CD14-positive monocyte (primary cell): Measurements from ENCODE around the gene LRPAP1. TPM values are rescaled to one million over a fixed set of nuclear protein-coding genes. Genes with fewer than 3 reads are reported as not detected.

Source experiments
- DNase-seq, 3 donors: peaks; one replicate each; pipeline ENCODE4 v3.0.0-alpha.2; 2011 to 2022
- H2AFZ ChIP-seq: 2 replicates; pipeline ENCODE4 v1.6.0; 2012; ENCODE audit warnings: mild to moderate bottlenecking, low read depth, low read length, inconsistent platforms; ENCODE audit not compliant: insufficient read depth, poor library complexity, severe bottlenecking
- H3K27ac ChIP-seq, 2 donors: 1 replicate in 1 of 2; 2 replicates in 1 of 2; pipeline ENCODE4 v1.5.1; 2012 to 2013; ENCODE audit warnings: low read length in 2 of 2, control low read depth in 1 of 2, inconsistent platforms in 1 of 2, low read depth in 1 of 2, mild to moderate bottlenecking in 1 of 2
- H3K27me3 ChIP-seq, 2 donors: one replicate each; pipeline versions ENCODE4 v1.6.0 to v1.6.1; 2011 to 2013; ENCODE audit warnings: low read length in 2 of 2; ENCODE audit not compliant: control insufficient read depth in 2 of 2, insufficient read depth in 2 of 2
- H3K36me3 ChIP-seq, 2 donors: replicated peaks in 1 of 2; 1 replicate in 1 of 2; 2 replicates in 1 of 2; pipeline versions ENCODE4 v1.5.1 to v1.6.1; 2012 to 2013; ENCODE audit warnings: low read length in 2 of 2, control low read depth in 1 of 2, inconsistent platforms in 1 of 2, mild to moderate bottlenecking in 1 of 2; ENCODE audit not compliant: insufficient read depth in 2 of 2, control insufficient read depth in 1 of 2
- H3K4me1 ChIP-seq, 2 donors: 1 replicate in 1 of 2; 2 replicates in 1 of 2; pipeline versions ENCODE4 v1.5.1 to v1.6.1; 2012 to 2013; ENCODE audit warnings: low read length in 2 of 2, control low read depth in 1 of 2, inconsistent platforms in 1 of 2, mild to moderate bottlenecking in 1 of 2, moderate library complexity in 1 of 2; ENCODE audit not compliant: insufficient read depth in 2 of 2, control insufficient read depth in 1 of 2
- H3K4me2 ChIP-seq: replicated peaks from 2 replicates; pipeline ENCODE3; 2012; ENCODE audit warnings: low read length, moderate library complexity, mild to moderate bottlenecking; ENCODE audit not compliant: poor library complexity, severe bottlenecking; ENCODE audit errors: extremely low read depth
- H3K4me3 ChIP-seq, 3 experiments: fragments of 200-600 bp in 1 of 3; sonication (generic) in 1 of 3; replicated peaks in 1 of 3; 1 replicate in 2 of 3; 2 replicates in 1 of 3; pipeline ENCODE4 v1.5.1; 2011 to 2013; ENCODE audit warnings: low read length in 3 of 3, mild to moderate bottlenecking in 3 of 3, control low read depth in 2 of 3, low read depth in 2 of 3, inconsistent platforms in 1 of 3, moderate library complexity in 1 of 3
- H3K79me2 ChIP-seq: 2 replicates; pipeline ENCODE4 v1.6.0; 2012; ENCODE audit warnings: mild to moderate bottlenecking, control low read depth, inconsistent platforms, low read length, moderate library complexity; ENCODE audit not compliant: insufficient read depth
- H3K9ac ChIP-seq: 2 replicates; pipeline ENCODE4 v1.6.0; 2017; ENCODE audit warnings: low read length, mild to moderate bottlenecking; ENCODE audit not compliant: insufficient read depth, poor library complexity, severe bottlenecking
- H3K9me3 ChIP-seq, 2 donors: replicated peaks in 1 of 2; 1 replicate in 1 of 2; 2 replicates in 1 of 2; pipeline versions ENCODE4 v1.5.1 to v1.6.1; 2012 to 2013; ENCODE audit warnings: low read length in 2 of 2, control low read depth in 1 of 2; ENCODE audit not compliant: control insufficient read depth in 1 of 2, insufficient read depth in 1 of 2
- H4K20me1 ChIP-seq: 2 replicates; pipeline ENCODE4 v1.6.0; 2012; ENCODE audit warnings: mild to moderate bottlenecking, low read length, control low read depth, moderate library complexity; ENCODE audit not compliant: insufficient read depth
- H3K27ac Mint-ChIP-seq, 7 donors: one replicate each; pipeline ENCODE4 v1.8.0; 2020; ENCODE audit warnings: mild to moderate bottlenecking in 7 of 7, mixed read lengths in 7 of 7, moderate library complexity in 6 of 7, inconsistent platforms in 2 of 7
- H3K27me3 Mint-ChIP-seq, 3 donors: one replicate each; pipeline ENCODE4 v1.8.0; 2021 to 2022; ENCODE audit warnings: low read depth in 3 of 3, mild to moderate bottlenecking in 3 of 3, mixed read lengths in 3 of 3, moderate library complexity in 3 of 3, inconsistent platforms in 1 of 3
- H3K36me3 Mint-ChIP-seq, 2 donors: one replicate each; pipeline ENCODE4 v1.8.0; 2020; ENCODE audit warnings: mixed read lengths in 2 of 2, inconsistent platforms in 1 of 2, mild to moderate bottlenecking in 1 of 2
- H3K4me1 Mint-ChIP-seq: one replicate; pipeline ENCODE4 v1.8.0; 2020; ENCODE audit warnings: mild to moderate bottlenecking, mixed read lengths
- H3K4me3 Mint-ChIP-seq, 2 donors: one replicate each; pipeline ENCODE4 v1.8.0; 2020; ENCODE audit warnings: mild to moderate bottlenecking in 2 of 2, mixed read lengths in 2 of 2, moderate library complexity in 1 of 2
- H3K9me3 Mint-ChIP-seq, 7 donors: one replicate each; pipeline ENCODE4 v1.8.0; 2020 to 2022; ENCODE audit warnings: mixed read lengths in 7 of 7, mild to moderate bottlenecking in 6 of 7, moderate library complexity in 6 of 7, inconsistent platforms in 2 of 7
- CTCF ChIP-seq: fragments of 200-600 bp; IDR thresholded peaks from one replicate; pipeline ENCODE4 v1.8.0; 2022; ENCODE audit warnings: antibody characterized with exemption, mild to moderate bottlenecking
- WGBS: methylation state at CpG from one replicate; pipeline ENCODE4 v1.1.5; 2013; ENCODE audit warnings: missing lambda C conversion rate; ENCODE audit not compliant: insufficient coverage; 5-methylcytosine and 5-hydroxymethylcytosine counted together
- intact Hi-C, 2 donors: fragments of 100-400 bp; cut with micrococcal nuclease; formaldehyde crosslinking; loops; one replicate each; pipeline versions ENCODE4 v1.15.0 to v1.15.1; 2023
- polyA plus RNA-seq, 3 donors: library from polyadenylated mRNA; depleted of rRNA in 1 of 3; unstranded in 2 of 3; stranded (reverse) in 1 of 3; fragments of 300-500 nt in 2 of 3; fragments of >200 nt in 1 of 3; fragmentation: Illumina TruSeq in 2 of 3; gene quantifications; 1 replicate in 2 of 3; 2 replicates in 1 of 3; pipeline ENCODE4 v1.2.3, GENCODE V29; 2012 to 2021

The LRPAP1 gene
- polyA plus RNA-seq, 3 donors, result 169 to 204 (median 180) TPM

GRCh38 chr4:3508542-3508941 lies 23.7 kb downstream of the LRPAP1 start:
- H3K4me2 ChIP-seq, result no peak overlapping the region
- peaks cover 0 to 4% of the 10 kb centered on the region in 2 donors for H3K9me3 ChIP-seq
- peaks cover 79 to 93% of the 10 kb centered on the region in 2 donors for H3K36me3 Mint-ChIP-seq
- peak overlapping the region in 1 of 2 donors; percentile 48 for H3K27ac ChIP-seq
- H3K27me3 Mint-ChIP-seq, result peaks cover 0 to 3% (median 0%) of the 10 kb centered on the region in 3 donors
- no peaks in the 10 kb centered on the region for H3K27me3 ChIP-seq
- peak in 1 of 3 donors; percentile 38 for DNase-seq
- no peak for TF ChIP-seq CTCF
- H3K79me2 ChIP-seq, result peaks cover 62% of the 10 kb centered on the region
- peaks cover 80 to 100% of the 10 kb centered on the region in 2 donors for H3K36me3 ChIP-seq
- H3K4me1 Mint-ChIP-seq, result peaks cover 8% of the 10 kb centered on the region
- no peak overlapping the region for H3K4me3 Mint-ChIP-seq
- H3K4me1 ChIP-seq, result no peaks in the 10 kb centered on the region
- peaks cover 92% of the 10 kb centered on the region for H4K20me1 ChIP-seq
- H2AFZ ChIP-seq, result no peak overlapping the region
- H3K9me3 Mint-ChIP-seq, result peaks cover 0 to 8% (median 0%) of the 10 kb centered on the region in 7 donors
- H3K4me3 ChIP-seq, result no peak overlapping the region
- intact Hi-C loops, result no loop called here
- peak overlapping the region in 5 of 7 donors; percentile 42 to 81 (median 64) for H3K27ac Mint-ChIP-seq
- no peak overlapping the region for H3K9ac ChIP-seq
- WGBS, result 66% methylated on average over 9 of the region's 10 CpGs

- no peak for DNase-seq
- Histone ChIP-seq H3K27me3 (no peaks in the 10 kb centered on the region), H3K9me3 (no peaks in the 10 kb centered on the region), H3K27ac (no peak overlapping the region), H3K36me3 (peaks cover 68 to 93% of the 10 kb centered on the region in 2 donors), H3K4me3 (no peak overlapping the region), H3K4me2 (no peak overlapping the region), H3K4me1 (no peaks in the 10 kb centered on the region), H3K9ac (no peak overlapping the region), H4K20me1 (peaks cover 94% of the 10 kb centered on the region), H2AFZ (no peak overlapping the region), H3K79me2 (peaks cover 52% of the 10 kb centered on the region)
- Mint-ChIP-seq H3K27ac (no peak overlapping the region), H3K27me3 (peaks cover 0 to 3% (median 0%) of the 10 kb centered on the region in 3 donors), H3K36me3 (peaks cover 61 to 87% of the 10 kb centered on the region in 2 donors), H3K4me3 (no peak overlapping the region), H3K9me3 (no peaks in the 10 kb centered on the region), H3K4me1 (peaks cover 8% of the 10 kb centered on the region)
- TF ChIP-seq CTCF, result no peak
- 90% methylated on average over 14 of the region's 16 CpGs for WGBS
- intact Hi-C loops, result no loop called here
Measured at GRCh38 chr4:3505231-3505630, 27.0 kb downstream of the LRPAP1 start.
